WTC11 (cell line): Measurements from ENCODE around the gene GUCY1A2. TPM values are rescaled to one million over a fixed set of nuclear protein-coding genes. Genes with fewer than 3 reads are reported as not detected.

Experiments
- ATAC-seq: fragments of 200-7000 bp; cut with Tn5 transposase; 2 replicates; pipeline ENCODE4 v1.10.0; 2021; ENCODE audit warnings: mild to moderate bottlenecking, moderate library complexity
- CTCF ChIA-PET: fragments of 300-600 bp; sonication (Branson Sonifier 250); formaldehyde crosslinking; loops from one replicate; lab custom pipeline; 2021; ENCODE audit warnings: antibody characterized with exemption; lab: Charles Lee
- POLR2A ChIA-PET: fragments of 350-600 bp; sonication (Branson Sonifier 250); formaldehyde crosslinking; loops from one replicate; lab custom pipeline; 2021; ENCODE audit warnings: antibody characterized with exemption; lab: Charles Lee
- DNase-seq: peaks from one replicate; pipeline ENCODE4 v3.0.0; 2021; ENCODE audit warnings: low spot score
- H3K27ac Mint-ChIP-seq: 2 replicates; pipeline ENCODE4 v1.8.0; 2021; ENCODE audit warnings: mixed read lengths
- H3K27me3 Mint-ChIP-seq: 2 replicates; pipeline ENCODE4 v1.8.0; 2021; ENCODE audit warnings: low read depth, mild to moderate bottlenecking, moderate library complexity, mixed read lengths
- H3K36me3 Mint-ChIP-seq: 2 replicates; pipeline ENCODE4 v1.8.0; 2021; ENCODE audit warnings: mixed read lengths
- H3K4me1 Mint-ChIP-seq: 2 replicates; pipeline ENCODE4 v1.8.0; 2022; ENCODE audit warnings: mixed read lengths
- H3K4me3 Mint-ChIP-seq: 2 replicates; pipeline ENCODE4 v1.8.0; 2021; ENCODE audit warnings: mild to moderate bottlenecking, moderate library complexity, mixed read lengths
- H3K9me3 Mint-ChIP-seq: 2 replicates; pipeline ENCODE4 v1.8.0; 2021; ENCODE audit warnings: mixed read lengths
- AR ChIP-seq: fragments of 250-450 bp; sonication (Bioruptor Pico); IDR thresholded peaks from 2 replicates; pipeline ENCODE4 v1.9.0; 2021; ENCODE audit warnings: mild to moderate bottlenecking
- CDX4 ChIP-seq: fragments of 250-450 bp; sonication (Bioruptor Pico); IDR thresholded peaks from 2 replicates; pipeline ENCODE4 v1.9.0; 2021; ENCODE audit warnings: moderate library complexity, mild to moderate bottlenecking, inconsistent platforms, borderline replicate concordance
- E2F1 ChIP-seq: sonication (generic); formaldehyde crosslinking; IDR thresholded peaks from 2 replicates; pipeline ENCODE4 v1.8.0; 2022; ENCODE audit warnings: mild to moderate bottlenecking, missing genetic modification reagents
- EMX1 ChIP-seq: fragments of 250-450 bp; sonication (Bioruptor Pico); IDR thresholded peaks from 2 replicates; pipeline ENCODE4 v1.8.0; 2021; ENCODE audit warnings: mild to moderate bottlenecking
- FOXK1 ChIP-seq: sonication (generic); formaldehyde crosslinking; IDR thresholded peaks from 2 replicates; pipeline ENCODE4 v1.8.0; 2022; ENCODE audit warnings: mild to moderate bottlenecking, moderate library complexity, missing genetic modification reagents
- FOXP1 ChIP-seq: sonication (generic); formaldehyde crosslinking; IDR thresholded peaks from 2 replicates; pipeline ENCODE4 v1.8.0; 2022; ENCODE audit warnings: missing genetic modification reagents, mild to moderate bottlenecking, moderate library complexity, borderline replicate concordance
- GABPB1 ChIP-seq: sonication (generic); formaldehyde crosslinking; IDR thresholded peaks from 2 replicates; pipeline ENCODE4 v1.8.1; 2023; ENCODE audit warnings: mild to moderate bottlenecking, missing genetic modification reagents
- IRF1 ChIP-seq: sonication (generic); formaldehyde crosslinking; IDR thresholded peaks from 2 replicates; pipeline ENCODE4 v1.8.0; 2023; ENCODE audit warnings: missing genetic modification reagents
- KAT7 ChIP-seq: sonication (generic); formaldehyde crosslinking; IDR thresholded peaks from 2 replicates; pipeline ENCODE4 v1.8.1; 2023; ENCODE audit warnings: missing genetic modification reagents, mild to moderate bottlenecking, borderline replicate concordance
- MYBL2 ChIP-seq: sonication (generic); formaldehyde crosslinking; IDR thresholded peaks from 2 replicates; pipeline ENCODE4 v1.8.1; 2023; ENCODE audit warnings: mild to moderate bottlenecking, moderate library complexity, missing genetic modification reagents
- NFATC4 ChIP-seq: fragments of 250-450 bp; sonication (Bioruptor Pico); IDR thresholded peaks from 2 replicates; pipeline ENCODE4 v1.9.0; 2021; ENCODE audit warnings: mild to moderate bottlenecking
- RELA ChIP-seq: sonication (generic); formaldehyde crosslinking; IDR thresholded peaks from 2 replicates; pipeline ENCODE4 v1.8.1; 2022; ENCODE audit warnings: missing genetic modification reagents, mild to moderate bottlenecking, borderline replicate concordance
- STAT6 ChIP-seq: sonication (generic); formaldehyde crosslinking; conservative IDR thresholded peaks from 2 replicates; pipeline ENCODE4 v1.8.1; 2023; ENCODE audit warnings: mild to moderate bottlenecking, low read depth, missing genetic modification reagents, moderate library complexity
- TP53 ChIP-seq: sonication (generic); formaldehyde crosslinking; IDR thresholded peaks from 2 replicates; pipeline ENCODE4 v1.8.1; 2023; ENCODE audit warnings: mild to moderate bottlenecking, missing genetic modification reagents
- ZNF121 ChIP-seq: sonication (generic); formaldehyde crosslinking; IDR thresholded peaks from 2 replicates; pipeline ENCODE4 v1.8.0; 2023; ENCODE audit warnings: missing genetic modification reagents
- ZNF396 ChIP-seq: fragments of 250-450 bp; sonication (Bioruptor Pico); IDR thresholded peaks from 2 replicates; pipeline ENCODE4 v1.8.0; 2021; ENCODE audit warnings: mild to moderate bottlenecking, moderate library complexity, borderline replicate concordance
- ZNF416 ChIP-seq: fragments of 250-450 bp; sonication (Bioruptor Pico); IDR thresholded peaks from 2 replicates; pipeline ENCODE4 v1.9.0; 2021; ENCODE audit warnings: mild to moderate bottlenecking, inconsistent platforms
- ZNF512 ChIP-seq: sonication (generic); formaldehyde crosslinking; IDR thresholded peaks from 2 replicates; pipeline ENCODE4 v1.8.1; 2022; ENCODE audit warnings: missing genetic modification reagents, borderline replicate concordance
- ZSCAN18 ChIP-seq: fragments of 250-450 bp; sonication (Bioruptor Pico); IDR thresholded peaks from 2 replicates; pipeline ENCODE4 v2.1.2; 2022; ENCODE audit warnings: mild to moderate bottlenecking, moderate library complexity
- total RNA-seq: library from RNA; stranded (reverse); gene quantifications from 3 replicates; pipeline ENCODE4 v1.2.3, GENCODE V29; 2021

The GUCY1A2 gene
- total RNA-seq, 1 experiment from 2014 or later, result 0.90 TPM

- DNase-seq, result no peak
- Mint-ChIP-seq H3K4me3 (no peak overlapping the region), H3K4me1 (0 out of 2 replicates have a peak, but pooled peaks cover 5% of the 10 kb centered on the region), H3K36me3 (no peaks in the 10 kb centered on the region), H3K27ac (no peak overlapping the region), H3K9me3 (no peaks in the 10 kb centered on the region), H3K27me3 (no peaks in the 10 kb centered on the region; the same call in 1 of the 2 replicates)
- ChIA-PET POLR2A (no interaction called here), CTCF (no interaction called here)
- no peak for ATAC-seq
- TF ChIP-seq NFATC4 (CRISPR knock-in tag), result no peak
Observed at GRCh38 chr11:106997227-106997626, 21.0 kb downstream of the GUCY1A2 start.

- TF ChIP-seq ZNF396 (CRISPR knock-in tag) (no peak), STAT6 (CRISPR knock-in tag) (no peak), FOXK1 (no peak), ZNF512 (no peak), AR (CRISPR knock-in tag) (no peak), ZSCAN18 (no peak), RELA (CRISPR knock-in tag) (no peak), ZNF121 (no peak), ZNF416 (no peak), MYBL2 (no peak), GABPB1 (CRISPR knock-in tag) (no peak), CDX4 (no peak), KAT7 (CRISPR knock-in tag) (no peak), EMX1 (CRISPR knock-in tag) (no peak), E2F1 (no peak), IRF1 (CRISPR knock-in tag) (no peak), TP53 (CRISPR knock-in tag) (no peak), FOXP1 (CRISPR knock-in tag) (no peak)
- no peak overlapping the region for H3K27ac Mint-ChIP-seq
- H3K36me3 Mint-ChIP-seq, result no peaks in the 10 kb centered on the region
- no peaks in the 10 kb centered on the region for H3K9me3 Mint-ChIP-seq
- POLR2A ChIA-PET, result no interaction called here
- CTCF ChIA-PET, result no interaction called here
- H3K4me3 Mint-ChIP-seq, result no peak overlapping the region
- H3K4me1 Mint-ChIP-seq, result 0 out of 2 replicates have a peak, but pooled peaks cover 5% of the 10 kb centered on the region
- ATAC-seq, result no peak
- H3K27me3 Mint-ChIP-seq, result no peaks in the 10 kb centered on the region; the same call in 1 of the 2 replicates
- no peak for DNase-seq
Observed at GRCh38 chr11:106996691-106997090, 21.6 kb downstream of the GUCY1A2 start.
